Measurements from ENCODE around the gene KIAA1217.

DNA sequence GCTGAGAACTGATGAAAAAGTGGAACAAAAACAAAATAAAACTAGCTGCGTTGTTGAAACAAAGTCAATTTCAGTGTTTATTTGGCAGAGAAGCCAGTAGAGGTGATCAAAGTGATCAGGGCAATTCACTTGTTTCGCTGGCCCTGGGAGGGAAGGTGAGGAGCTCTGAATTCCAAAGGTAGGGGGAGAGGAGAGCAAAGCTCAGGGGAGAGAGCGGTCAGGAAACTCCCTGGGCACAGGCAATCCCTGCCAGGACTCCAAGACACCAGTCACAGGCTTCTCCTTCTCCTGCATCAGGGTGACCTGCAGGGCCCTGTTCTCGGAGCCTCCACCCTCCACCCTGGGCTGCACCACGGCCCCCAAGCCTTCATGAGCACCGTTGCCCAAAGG, 6.8 kb upstream of the KIAA1217 start:
- TF ChIP-seq FOSL1 (IDR thresholded peaks at IDR 0.05; ENCODE audit: low read depth) (no peak), CTCF (IDR thresholded peaks at IDR 0.05 in 2 of 3, conservative IDR thresholded peaks at IDR 0.05 in 1 of 3; ENCODE audit: borderline replicate concordance in 1 of 3, insufficient read depth in 1 of 3, low read depth in 2 of 3, low read length in 2 of 3) (no peak), POLR2AphosphoS5 (IDR thresholded peaks at IDR 0.05; ENCODE audit: low read depth, low read length) (no peak), RAD21 (IDR thresholded peaks at IDR 0.05; ENCODE audit: low read depth) (no peak), POLR2A (IDR thresholded peaks at IDR 0.05; ENCODE audit: borderline replicate concordance, extremely low read depth, insufficient read depth, insufficient read length) (no peak), TCF7L2 (IDR thresholded peaks at IDR 0.05; ENCODE audit: borderline replicate concordance, extremely low read depth, insufficient read depth, insufficient read length) (no peak), EZH2 (IDR thresholded peaks at IDR 0.05) (no peak), ZNF274 (IDR thresholded peaks at IDR 0.05; ENCODE audit: low read depth, low read length) (no peak), EZH2phosphoT487 (IDR thresholded peaks at IDR 0.05; ENCODE audit: borderline replicate concordance) (no peak)
